NCI-H1930 (cell line): ENCODE measurements around the gene IL32.
A peak's percentile ranks its signal among the peaks of the same experiment; 100 is the strongest.

Source experiments
- DNase-seq, 2 experiments: peaks; one replicate each; lab custom pipeline; 2025; lab: John Stamatoyannopoulos, UW

Gene IL32

GRCh38 chr16:3089717-3090592, 24.5 kb downstream of the IL32 start:
- DNase-seq, result peak; percentile 42 to 78

DNA sequence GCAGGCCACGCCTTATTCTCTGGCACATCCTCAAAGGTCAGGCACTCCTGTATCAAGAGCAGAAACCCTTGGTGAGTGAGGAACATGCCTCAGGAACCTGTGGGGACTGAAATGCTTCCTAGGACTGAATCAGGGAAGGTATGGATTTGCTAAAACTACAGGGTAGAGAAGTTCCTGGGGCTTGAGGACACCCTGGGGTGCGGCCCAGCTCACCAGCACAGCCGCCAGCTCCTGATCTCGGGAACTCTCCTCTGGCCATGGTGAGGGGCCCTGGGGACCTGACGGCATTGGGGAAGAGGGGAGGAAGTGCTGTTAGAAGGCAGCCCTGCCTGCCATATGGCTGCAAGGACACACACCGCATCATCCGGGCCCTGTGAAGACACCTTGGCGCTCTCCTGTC, 26.1 kb downstream of the IL32 start:
- DNase-seq, result no peak

- no peak for DNase-seq
Measured at GRCh38 chr16:3092501-3092941, 27.1 kb downstream of the IL32 start.

DNA sequence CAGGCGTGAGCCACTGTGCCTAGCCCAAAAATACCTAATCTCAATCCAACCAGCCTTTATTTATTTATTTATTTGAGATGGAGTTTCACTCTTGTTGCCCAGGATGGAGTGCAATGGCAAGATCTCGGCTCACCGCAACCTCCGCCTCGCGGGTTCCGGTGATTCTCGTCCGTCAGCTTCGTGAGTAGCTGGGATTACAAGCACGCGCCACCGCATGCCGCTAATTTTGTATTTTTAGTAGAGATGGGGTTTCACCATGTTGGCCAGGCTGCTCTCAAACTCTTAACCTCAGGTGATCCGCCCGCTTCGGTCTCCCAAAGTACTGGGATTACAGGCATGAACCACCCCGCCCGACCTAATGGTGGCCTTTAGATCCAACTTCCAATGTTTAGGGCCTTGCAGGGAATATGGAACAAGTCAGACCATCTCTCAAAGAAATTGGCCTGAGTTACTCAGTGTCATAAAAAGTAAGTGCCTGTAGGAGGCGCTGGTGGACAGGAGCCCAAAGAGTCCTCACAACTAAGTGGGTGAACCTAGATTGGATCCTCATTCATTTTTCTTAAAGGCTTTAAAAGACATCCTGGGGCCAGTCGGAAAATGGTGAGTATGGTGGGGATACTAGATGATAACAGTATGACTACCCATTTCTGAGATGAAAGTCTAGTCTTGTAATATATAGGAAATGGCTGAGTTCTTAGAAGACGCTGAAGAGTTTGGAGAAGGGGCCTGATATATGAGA, 29.0 kb downstream of the IL32 start:
- peak in 1 of 2 experiments; percentile 25 for DNase-seq

DNA sequence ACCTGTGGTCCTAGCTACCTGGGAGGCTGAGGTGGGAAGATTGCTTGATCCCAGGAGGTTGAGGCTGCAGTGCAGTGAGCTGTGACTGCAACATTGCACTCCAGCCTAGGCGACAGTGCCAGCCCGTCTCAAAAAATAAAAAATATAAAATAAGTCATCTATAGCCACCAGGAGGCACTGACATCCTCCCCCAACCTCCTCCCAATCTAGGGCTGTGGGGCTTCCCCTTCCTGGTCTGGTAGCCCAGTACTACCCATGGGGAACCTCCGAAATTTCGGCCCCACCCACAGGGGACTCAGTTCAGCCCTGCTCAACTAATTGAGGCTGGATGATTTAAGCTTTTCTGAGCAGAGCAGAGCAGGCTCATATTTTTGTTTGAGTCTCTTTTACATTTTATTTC, 30.4 kb downstream of the IL32 start:
- DNase-seq, result no peak

DNA sequence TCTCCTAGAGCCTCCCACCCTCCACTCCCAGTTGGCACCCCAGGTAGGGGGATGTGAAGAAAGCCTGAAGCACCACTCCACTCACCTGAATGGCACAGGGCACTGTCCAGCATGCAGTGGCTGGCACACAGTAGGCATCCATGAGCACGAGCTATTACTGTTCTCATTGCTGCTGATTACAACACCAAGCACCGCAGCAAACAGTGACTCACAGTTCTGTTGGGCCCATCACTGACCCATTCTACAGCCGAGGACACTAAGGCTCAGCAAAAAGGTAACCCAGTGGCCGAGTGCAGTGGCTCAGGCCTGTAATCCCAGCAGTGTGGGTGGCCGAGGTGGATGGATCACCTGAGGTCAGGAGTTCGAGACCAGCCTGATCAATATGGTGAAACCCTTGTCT, 30.9 kb downstream of the IL32 start:
- no peak for DNase-seq

GRCh38 chr16:3097266-3097665, 31.8 kb downstream of the IL32 start:
- DNase-seq, result no peak

DNA sequence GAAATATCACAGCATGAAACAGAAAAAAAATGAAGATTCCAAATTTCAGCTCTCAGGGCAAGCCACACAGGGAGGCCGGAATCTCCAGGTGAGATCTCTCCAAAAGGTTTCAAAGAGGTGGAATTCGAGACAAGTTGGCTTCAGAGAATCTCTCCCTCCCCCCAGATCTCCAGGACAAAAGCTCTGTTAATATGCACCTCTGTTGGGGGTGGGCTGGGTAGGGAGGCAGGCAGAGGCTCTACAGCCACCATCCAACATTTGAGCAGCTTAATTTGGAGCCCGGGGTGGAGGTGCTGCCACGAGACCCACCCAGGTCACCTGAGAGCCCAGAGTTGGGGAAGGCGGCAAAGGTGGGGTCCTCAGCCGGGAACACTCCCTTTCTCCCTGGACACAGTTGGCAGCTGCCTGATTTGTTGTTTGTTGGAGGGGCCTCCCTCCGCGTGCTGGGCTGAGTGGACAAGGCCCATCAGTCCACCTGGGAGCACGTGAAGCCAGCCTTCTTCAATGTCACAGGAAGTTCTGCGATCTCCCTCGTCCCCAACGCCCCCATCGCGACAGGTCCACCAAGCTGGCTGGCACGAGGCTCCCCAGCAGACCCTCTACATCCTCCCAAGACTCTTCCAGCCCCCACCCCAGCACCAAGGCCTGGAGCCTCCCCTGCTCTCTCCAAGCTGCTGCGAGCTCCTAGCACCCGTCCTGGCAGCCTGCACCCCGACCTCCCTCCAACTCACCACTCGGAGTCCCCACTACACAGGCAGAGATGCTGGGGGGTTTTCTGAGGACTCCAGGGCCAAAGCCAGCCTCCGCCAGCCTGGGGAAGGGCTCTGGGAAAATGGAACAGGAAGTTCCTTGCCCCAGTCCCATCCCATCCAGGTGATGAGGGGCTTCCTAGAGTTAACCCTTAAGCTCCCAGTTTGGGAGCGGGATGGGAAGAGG, 33.3 kb downstream of the IL32 start, which contains the start of gene ZSCAN10:
TSS of gene ZSCAN10 (minus strand) at position 836 of the 936 bp plus-strand sequence. CDS start 6,357 bp downstream, outside the sequence.
- no peak for DNase-seq

DNA sequence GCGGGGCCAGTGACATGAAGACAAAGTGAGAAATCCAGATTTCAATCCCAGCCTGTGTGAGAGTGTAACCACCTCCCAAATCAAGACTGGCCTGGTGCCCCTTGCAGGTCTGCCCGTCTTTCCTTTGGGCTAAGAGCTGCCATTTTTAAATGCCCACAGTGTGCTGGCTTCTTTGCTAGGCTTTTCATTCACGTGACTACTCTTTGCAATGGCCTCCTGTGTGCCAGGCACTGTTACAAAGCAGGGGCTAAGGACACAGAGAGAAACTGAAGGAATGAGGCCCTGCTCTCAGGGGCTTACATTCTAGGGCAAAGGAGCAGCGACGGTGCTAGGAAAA, 33.9 kb downstream of the IL32 start:
- DNase-seq, result no peak

DNA sequence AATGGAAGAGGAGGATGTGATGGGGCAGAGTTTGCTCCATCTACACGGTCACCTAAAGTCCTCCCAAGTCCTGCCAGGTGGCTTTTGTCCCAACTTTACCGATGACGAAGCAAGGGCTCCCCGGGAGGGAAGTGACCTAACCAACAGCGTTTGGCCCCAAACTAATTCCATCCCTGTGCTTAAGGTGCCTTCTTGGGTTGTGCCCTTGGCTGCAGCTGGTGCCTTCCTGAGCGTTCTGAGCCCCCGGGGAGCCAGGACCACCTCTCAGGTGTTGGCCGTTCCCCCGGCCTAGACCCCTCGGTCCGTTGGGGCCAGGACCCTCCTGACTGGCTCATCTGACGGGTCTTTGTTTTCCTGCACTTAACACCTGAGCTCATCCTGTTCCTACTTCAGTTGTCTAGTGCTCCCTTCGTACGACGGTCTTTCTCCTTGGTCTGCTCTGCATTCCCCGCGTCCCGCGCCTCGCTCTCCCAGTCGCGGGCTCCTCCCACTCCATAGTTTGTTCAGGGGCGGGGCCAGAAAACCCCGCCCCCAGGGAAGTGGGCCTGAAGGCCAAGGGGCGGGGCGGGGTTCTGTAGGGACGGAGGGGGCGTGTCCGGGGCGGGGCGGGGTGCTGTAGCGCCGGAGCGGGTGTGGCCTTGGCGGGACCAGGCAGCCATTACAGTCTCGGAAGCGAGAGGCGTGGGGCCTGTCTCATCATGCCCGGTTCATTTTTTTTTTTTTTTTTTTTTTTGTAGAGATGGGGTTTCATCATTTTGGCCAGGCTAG, 34.5 kb downstream of the IL32 start:
- DNase-seq, result peak; percentile 86 to 95

GRCh38 chr16:3101018-3101840, 35.8 kb downstream of the IL32 start:
- DNase-seq, result peak; percentile 44 to 70

- no peak for DNase-seq
Measured at GRCh38 chr16:3101841-3102470, 36.5 kb downstream of the IL32 start.

- DNase-seq, result peak; percentile 93 to 96
Measured at GRCh38 chr16:3106205-3106928, 40.9 kb downstream of the IL32 start.

- DNase-seq, result peak; percentile 78 to 87
Measured at GRCh38 chr16:3112058-3112880, 46.8 kb downstream of the IL32 start, which contains the start of gene ZNF205. TSS of gene ZNF205 (plus strand) at chr16:3112586. CDS start at chr16:3113431, 845 bp downstream.

DNA sequence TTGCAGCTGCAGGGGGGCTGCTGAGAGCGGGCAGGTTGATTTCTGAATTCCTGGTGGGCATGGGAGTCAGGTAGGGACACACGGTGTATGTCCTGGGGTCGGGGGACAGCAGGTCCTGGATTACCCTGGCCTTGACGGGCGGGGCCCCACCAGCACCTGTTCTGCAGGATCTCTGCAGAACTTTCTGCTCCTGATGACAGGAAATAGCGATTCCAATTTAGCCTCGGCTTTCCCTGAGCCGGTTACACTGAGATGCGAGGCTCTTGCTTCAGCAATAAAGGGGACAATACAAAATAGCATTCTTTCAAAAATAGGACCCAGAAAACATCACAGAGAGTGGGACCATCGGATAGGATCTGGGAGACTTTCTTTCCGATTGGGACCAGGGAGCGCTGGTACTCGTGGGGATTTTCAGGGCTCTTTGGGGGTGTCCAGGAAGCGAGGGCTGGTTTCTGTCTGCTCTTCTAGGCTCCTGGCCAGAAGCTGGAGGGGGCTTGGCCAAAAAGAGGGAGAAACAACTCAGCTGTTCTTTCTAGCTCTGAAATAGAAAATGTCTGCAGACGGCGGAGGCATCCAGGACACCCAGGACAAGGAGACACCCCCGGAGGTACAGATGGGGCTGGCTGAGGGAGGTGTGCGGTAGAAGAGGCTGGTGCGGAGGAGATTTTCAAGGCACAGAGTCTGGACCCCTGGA, 47.6 kb downstream of the IL32 start:
- no peak for DNase-seq

- no peak for DNase-seq
Measured at GRCh38 chr16:3113765-3114479, 48.5 kb downstream of the IL32 start.

DNA sequence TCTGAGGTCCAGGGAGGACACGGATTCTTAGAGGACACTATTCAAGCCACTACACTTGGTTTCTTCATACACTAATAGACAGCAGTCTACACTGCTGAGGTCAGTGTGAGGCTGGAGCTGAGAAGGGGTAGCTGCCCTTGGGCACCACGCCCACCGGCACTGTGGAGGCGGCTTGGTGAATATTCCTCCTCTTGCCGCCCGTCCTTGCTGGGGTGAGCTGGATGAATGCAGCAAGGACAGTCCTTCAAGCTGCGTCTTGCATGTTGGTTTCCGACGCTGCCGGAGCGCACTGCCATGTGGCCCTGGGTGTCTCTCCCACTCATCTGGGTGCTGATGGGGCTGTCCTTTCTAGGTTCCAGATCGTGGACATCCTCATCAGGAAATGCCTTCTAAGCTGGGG, 49.6 kb downstream of the IL32 start:
- no peak for DNase-seq
